OCI-LY7 (cell line): ENCODE data around the gene GNB4.

Source experiments
- EZH2phosphoT487 ChIP-seq: fragments of 200-600 bp; sonication (generic); IDR thresholded peaks from 2 replicates; pipeline ENCODE4 v1.6.1; 2018; ENCODE audit warnings: low read depth, borderline replicate concordance, mild to moderate bottlenecking, mixed run types, antibody characterized with exemption, low read length, moderate library complexity, mixed read lengths
- TF ChIP-seq, protein P1 (sequence below): fragments of 200-600 bp; sonication (generic); conservative IDR thresholded peaks from 2 replicates; pipeline ENCODE4 v1.5.1; 2014; ENCODE audit warnings: mild to moderate bottlenecking, antibody characterized with exemption, low read length, moderate library complexity, mixed read lengths

DNA sequence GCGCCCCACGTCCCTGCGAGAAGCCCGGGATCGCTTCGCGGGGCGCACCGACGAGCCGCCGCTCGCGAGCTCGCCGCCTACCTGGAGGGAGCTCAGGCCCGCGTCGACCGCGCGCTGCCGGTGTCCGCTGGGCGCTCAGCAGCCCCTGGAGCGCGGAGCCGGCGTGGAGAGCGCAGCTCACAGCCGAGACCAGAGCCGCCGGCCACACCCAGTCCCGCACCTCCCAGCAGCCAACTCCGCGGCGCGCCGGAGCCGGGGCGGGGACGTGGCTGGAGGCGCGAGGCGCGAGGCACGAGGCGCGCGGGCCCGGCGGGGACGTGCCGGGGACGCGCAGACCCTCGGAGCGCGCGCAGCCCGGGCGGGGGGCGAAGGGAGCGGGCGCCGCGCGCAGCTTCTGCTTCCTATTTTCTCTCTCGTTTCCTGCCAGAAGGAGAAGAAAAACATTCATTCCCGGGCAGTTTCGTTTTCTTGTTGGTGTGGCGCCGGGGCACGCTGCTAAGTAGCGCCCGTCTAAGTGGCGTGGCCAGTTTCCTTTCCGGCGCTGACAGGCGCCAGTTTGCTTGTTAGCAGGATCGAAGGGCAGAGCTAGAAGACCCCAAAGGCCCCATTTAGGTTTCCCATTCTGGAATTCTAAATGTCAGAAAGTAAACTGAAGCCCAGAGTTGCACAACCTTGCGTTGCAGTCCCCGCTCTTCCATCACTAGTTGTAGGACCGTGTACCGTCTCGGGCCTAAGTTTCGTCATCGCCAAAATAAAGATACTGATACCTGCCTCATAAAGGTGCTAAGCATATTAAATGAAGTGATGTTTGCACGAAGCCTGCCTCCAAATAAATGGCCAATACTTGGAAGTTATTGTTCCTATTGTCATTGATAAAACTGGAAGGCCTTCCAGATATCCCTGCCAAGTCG lies at the start of gene GNB4:
- TF ChIP-seq, protein P1, sequence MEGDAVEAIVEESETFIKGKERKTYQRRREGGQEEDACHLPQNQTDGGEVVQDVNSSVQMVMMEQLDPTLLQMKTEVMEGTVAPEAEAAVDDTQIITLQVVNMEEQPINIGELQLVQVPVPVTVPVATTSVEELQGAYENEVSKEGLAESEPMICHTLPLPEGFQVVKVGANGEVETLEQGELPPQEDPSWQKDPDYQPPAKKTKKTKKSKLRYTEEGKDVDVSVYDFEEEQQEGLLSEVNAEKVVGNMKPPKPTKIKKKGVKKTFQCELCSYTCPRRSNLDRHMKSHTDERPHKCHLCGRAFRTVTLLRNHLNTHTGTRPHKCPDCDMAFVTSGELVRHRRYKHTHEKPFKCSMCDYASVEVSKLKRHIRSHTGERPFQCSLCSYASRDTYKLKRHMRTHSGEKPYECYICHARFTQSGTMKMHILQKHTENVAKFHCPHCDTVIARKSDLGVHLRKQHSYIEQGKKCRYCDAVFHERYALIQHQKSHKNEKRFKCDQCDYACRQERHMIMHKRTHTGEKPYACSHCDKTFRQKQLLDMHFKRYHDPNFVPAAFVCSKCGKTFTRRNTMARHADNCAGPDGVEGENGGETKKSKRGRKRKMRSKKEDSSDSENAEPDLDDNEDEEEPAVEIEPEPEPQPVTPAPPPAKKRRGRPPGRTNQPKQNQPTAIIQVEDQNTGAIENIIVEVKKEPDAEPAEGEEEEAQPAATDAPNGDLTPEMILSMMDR, result no peak
- no peak for TF ChIP-seq EZH2phosphoT487
